DOHH2 (cell line): Measurements from ENCODE around the gene TMEM106C.

ENCODE experiments used
- EZH2phosphoT487 ChIP-seq: fragments of 200-600 bp; sonication (generic); IDR thresholded peaks from 2 replicates; pipeline ENCODE4 v1.6.1; 2017; ENCODE audit warnings: borderline replicate concordance, mild to moderate bottlenecking, antibody characterized with exemption, low read length, moderate library complexity, mixed read lengths
- TF ChIP-seq, protein P1 (sequence below): fragments of 200-600 bp; sonication (generic); IDR thresholded peaks from one replicate; pipeline ENCODE4 v1.5.1; 2014; ENCODE audit warnings: antibody characterized with exemption, mild to moderate bottlenecking, low read depth, low read length; ENCODE audit not compliant: poor library complexity, severe bottlenecking

DNA sequence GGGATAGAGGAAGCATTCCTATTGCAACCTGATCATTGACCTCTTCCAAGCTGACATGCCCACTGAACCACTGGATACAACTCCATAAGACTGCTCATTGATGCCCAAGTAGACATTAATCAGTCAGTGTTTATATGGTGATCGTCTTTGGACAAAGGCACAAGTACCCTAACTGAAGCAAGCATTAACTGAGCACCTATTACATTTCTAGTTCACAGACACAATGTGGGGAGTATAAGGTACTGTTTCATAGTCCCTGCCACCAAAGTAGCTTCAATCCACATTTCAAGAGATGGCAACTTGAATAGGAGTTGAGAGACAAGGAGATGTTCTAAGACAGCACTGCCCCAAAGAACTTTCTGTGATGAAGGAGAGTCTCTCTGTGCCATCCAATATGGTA is 51.7 kb downstream of the TMEM106C start:
- TF ChIP-seq, protein P1, sequence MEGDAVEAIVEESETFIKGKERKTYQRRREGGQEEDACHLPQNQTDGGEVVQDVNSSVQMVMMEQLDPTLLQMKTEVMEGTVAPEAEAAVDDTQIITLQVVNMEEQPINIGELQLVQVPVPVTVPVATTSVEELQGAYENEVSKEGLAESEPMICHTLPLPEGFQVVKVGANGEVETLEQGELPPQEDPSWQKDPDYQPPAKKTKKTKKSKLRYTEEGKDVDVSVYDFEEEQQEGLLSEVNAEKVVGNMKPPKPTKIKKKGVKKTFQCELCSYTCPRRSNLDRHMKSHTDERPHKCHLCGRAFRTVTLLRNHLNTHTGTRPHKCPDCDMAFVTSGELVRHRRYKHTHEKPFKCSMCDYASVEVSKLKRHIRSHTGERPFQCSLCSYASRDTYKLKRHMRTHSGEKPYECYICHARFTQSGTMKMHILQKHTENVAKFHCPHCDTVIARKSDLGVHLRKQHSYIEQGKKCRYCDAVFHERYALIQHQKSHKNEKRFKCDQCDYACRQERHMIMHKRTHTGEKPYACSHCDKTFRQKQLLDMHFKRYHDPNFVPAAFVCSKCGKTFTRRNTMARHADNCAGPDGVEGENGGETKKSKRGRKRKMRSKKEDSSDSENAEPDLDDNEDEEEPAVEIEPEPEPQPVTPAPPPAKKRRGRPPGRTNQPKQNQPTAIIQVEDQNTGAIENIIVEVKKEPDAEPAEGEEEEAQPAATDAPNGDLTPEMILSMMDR: no peak
- no peak for TF ChIP-seq EZH2phosphoT487
